IMR-90 (cell line): Measurements from ENCODE around the gene ZNF469.

ENCODE experiments used
- BHLHE40 ChIP-seq: fragments of 150-350 bp; IDR thresholded peaks from 2 replicates; pipeline ENCODE4 v1.6.1; 2016; ENCODE audit warnings: mild to moderate bottlenecking, low read depth, low read length
- CHD1 ChIP-seq: IDR thresholded peaks from 2 replicates; pipeline ENCODE4 v1.6.1; 2012; ENCODE audit warnings: low read depth, low read length, improper control_type of control experiment
- MAZ ChIP-seq: IDR thresholded peaks from 2 replicates; pipeline ENCODE4 v1.6.1; 2012; ENCODE audit warnings: low read depth, mild to moderate bottlenecking, low read length, improper control_type of control experiment, moderate library complexity, borderline replicate concordance
- MXI1 ChIP-seq: IDR thresholded peaks from 2 replicates; pipeline ENCODE4 v1.6.1; 2012; ENCODE audit warnings: low read depth, mild to moderate bottlenecking, low read length, moderate library complexity, borderline replicate concordance
- NFE2L2 ChIP-seq: fragments of 150-350 bp; IDR thresholded peaks from 2 replicates; pipeline ENCODE4 v1.6.1; 2016; ENCODE audit warnings: low read depth, mild to moderate bottlenecking, low read length
- POLR2A ChIP-seq: IDR thresholded peaks from 2 replicates; pipeline ENCODE4 v1.6.1; 2012; ENCODE audit warnings: mild to moderate bottlenecking, low read depth, low read length
- RAD21 ChIP-seq: IDR thresholded peaks from 2 replicates; pipeline ENCODE4 v1.6.1; 2012; ENCODE audit warnings: low read length, improper control_type of control experiment
- RCOR1 ChIP-seq: IDR thresholded peaks from 2 replicates; pipeline ENCODE4 v1.6.1; 2012; ENCODE audit warnings: mild to moderate bottlenecking, low read length, improper control_type of control experiment; ENCODE audit not compliant: insufficient replicate concordance
- RFX5 ChIP-seq: IDR thresholded peaks from 2 replicates; pipeline ENCODE4 v1.8.0; 2012; ENCODE audit warnings: low read depth, mild to moderate bottlenecking, low read length, moderate library complexity
- TF ChIP-seq, protein P1 (sequence below): conservative IDR thresholded peaks from 2 replicates; pipeline ENCODE4 v1.5.1; 2012; ENCODE audit warnings: mild to moderate bottlenecking, low read depth, low read length, improper control_type of control experiment
- TF ChIP-seq, protein P2 (sequence below): fragments of 150-350 bp; IDR thresholded peaks from 2 replicates; pipeline ENCODE4 v1.6.1; 2017; ENCODE audit warnings: mild to moderate bottlenecking, antibody characterized with exemption, low read length, low read depth

DNA sequence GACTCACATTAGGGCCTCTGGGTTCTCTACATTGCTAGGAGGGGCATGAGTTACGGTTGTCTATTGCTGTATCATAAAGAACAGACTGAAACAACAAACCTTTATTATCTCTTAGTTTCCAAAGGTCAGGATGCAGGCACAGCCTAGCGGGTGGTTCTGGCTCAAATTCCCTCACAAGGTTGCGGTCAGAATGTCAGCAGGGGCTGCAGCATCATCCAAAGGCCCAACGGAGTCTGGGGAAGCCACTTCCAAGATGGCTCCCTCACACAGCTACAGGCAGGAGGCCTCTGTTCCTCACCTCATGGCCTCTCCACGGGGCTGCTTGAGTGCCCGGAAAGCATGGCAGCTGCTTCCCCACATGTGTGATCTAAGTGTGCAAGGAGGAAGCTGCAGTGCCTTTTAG, 40.7 kb downstream of the ZNF469 start:
- TF ChIP-seq POLR2A (no peak), MXI1 (no peak), MAZ (no peak), CHD1 (no peak), NFE2L2 (no peak), RCOR1 (no peak), RFX5 (no peak), RAD21 (no peak), BHLHE40 (no peak)
- TF ChIP-seq, protein P1, sequence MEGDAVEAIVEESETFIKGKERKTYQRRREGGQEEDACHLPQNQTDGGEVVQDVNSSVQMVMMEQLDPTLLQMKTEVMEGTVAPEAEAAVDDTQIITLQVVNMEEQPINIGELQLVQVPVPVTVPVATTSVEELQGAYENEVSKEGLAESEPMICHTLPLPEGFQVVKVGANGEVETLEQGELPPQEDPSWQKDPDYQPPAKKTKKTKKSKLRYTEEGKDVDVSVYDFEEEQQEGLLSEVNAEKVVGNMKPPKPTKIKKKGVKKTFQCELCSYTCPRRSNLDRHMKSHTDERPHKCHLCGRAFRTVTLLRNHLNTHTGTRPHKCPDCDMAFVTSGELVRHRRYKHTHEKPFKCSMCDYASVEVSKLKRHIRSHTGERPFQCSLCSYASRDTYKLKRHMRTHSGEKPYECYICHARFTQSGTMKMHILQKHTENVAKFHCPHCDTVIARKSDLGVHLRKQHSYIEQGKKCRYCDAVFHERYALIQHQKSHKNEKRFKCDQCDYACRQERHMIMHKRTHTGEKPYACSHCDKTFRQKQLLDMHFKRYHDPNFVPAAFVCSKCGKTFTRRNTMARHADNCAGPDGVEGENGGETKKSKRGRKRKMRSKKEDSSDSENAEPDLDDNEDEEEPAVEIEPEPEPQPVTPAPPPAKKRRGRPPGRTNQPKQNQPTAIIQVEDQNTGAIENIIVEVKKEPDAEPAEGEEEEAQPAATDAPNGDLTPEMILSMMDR = no peak
- TF ChIP-seq, protein P2, sequence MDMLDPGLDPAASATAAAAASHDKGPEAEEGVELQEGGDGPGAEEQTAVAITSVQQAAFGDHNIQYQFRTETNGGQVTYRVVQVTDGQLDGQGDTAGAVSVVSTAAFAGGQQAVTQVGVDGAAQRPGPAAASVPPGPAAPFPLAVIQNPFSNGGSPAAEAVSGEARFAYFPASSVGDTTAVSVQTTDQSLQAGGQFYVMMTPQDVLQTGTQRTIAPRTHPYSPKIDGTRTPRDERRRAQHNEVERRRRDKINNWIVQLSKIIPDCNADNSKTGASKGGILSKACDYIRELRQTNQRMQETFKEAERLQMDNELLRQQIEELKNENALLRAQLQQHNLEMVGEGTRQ = no peak
